K562 (cell line): ENCODE results near the gene COX20. TPM values are rescaled to one million over a fixed set of nuclear protein-coding genes. Genes with fewer than 3 reads are reported as not detected.

Experiments
- ARID3A ChIP-seq: IDR thresholded peaks from 2 replicates; pipeline ENCODE4 v1.6.1; 2012; ENCODE audit warnings: low read depth, low read length, improper control_type of control experiment, borderline replicate concordance
- CXXC5 ChIP-seq: fragments of 250-450 bp; sonication (Bioruptor Pico); IDR thresholded peaks from 2 replicates; pipeline ENCODE4 v1.8.0; 2022; ENCODE audit warnings: inconsistent platforms, mild to moderate bottlenecking, moderate library complexity
- HNRNPH1 ChIP-seq: fragments of 200-400 bp; formaldehyde crosslinking; optimal IDR thresholded peaks from 2 replicates; pipeline ENCODE3; 2017; ENCODE audit warnings: low read depth, mild to moderate bottlenecking, low read length, moderate library complexity
- TAF7 ChIP-seq: fragments of 450-650 bp; IDR thresholded peaks from 2 replicates; pipeline ENCODE4 v1.6.1; 2016; ENCODE audit warnings: missing genetic modification characterization, missing compliant biosample characterization
- UBTF ChIP-seq, 2 experiments: IDR thresholded peaks; 2 replicates each; pipeline ENCODE4 v1.6.1; 2012; ENCODE audit warnings: improper control_type of control experiment in 2 of 2, low read depth in 2 of 2, low read length in 2 of 2, borderline replicate concordance in 1 of 2
- ZBTB40 ChIP-seq, 2 experiments: fragments of 450-650 bp in 1 of 2; sonication (generic) in 1 of 2; formaldehyde crosslinking in 1 of 2; IDR thresholded peaks; 2 replicates each; pipeline versions ENCODE4 v1.7.1 to v1.9.0; 2016 to 2022; ENCODE audit warnings: inconsistent platforms in 1 of 2, mild to moderate bottlenecking in 1 of 2, missing genetic modification reagents in 1 of 2
- ZNF696 ChIP-seq: fragments of 250-450 bp; sonication (Bioruptor Pico); conservative IDR thresholded peaks from 2 replicates; pipeline ENCODE4 v1.4.0; 2020; ENCODE audit warnings: mild to moderate bottlenecking, moderate library complexity
- polyA plus RNA-seq, 8 experiments: library from polyadenylated mRNA; depleted of rRNA in 4 of 8; stranded (reverse) in 5 of 8; unstranded in 3 of 8; fragments of >200 nt; fragmentation: Nextera tagmentation in 2 of 8; fragmentation: Illumina TruSeq in 1 of 8; extraction: Ambion mirVana in 2 of 8; extraction: Trizol in 1 of 8; gene quantifications; 2 replicates each; pipeline versions ENCODE4 v1.2.1 to v1.2.3, GENCODE V29; 2011 to 2014; ENCODE audit warnings: inconsistent platforms in 1 of 8, missing spikeins in 1 of 8
- total RNA-seq, 7 experiments: library from RNA; depleted of rRNA in 6 of 7; stranded (reverse); fragments of >200 nt in 6 of 7; fragmentation: Illumina TruSeq in 2 of 7; extraction: Trizol in 2 of 7; gene quantifications; 2 replicates each; pipeline versions ENCODE4 v1.2.1 to v1.2.3, GENCODE V29; 2011 to 2021; ENCODE audit warnings: low replicate concordance in 1 of 7
- TF ChIP-seq, protein P1 (sequence below): sonication (generic); formaldehyde crosslinking; IDR thresholded peaks from 2 replicates; pipeline ENCODE4 v1.8.1; 2022; ENCODE audit warnings: missing genetic modification reagents

COX20 gene
- total and polyA plus RNA-seq, 9 of the 15 experiments (the other 6 are each of a cell fraction or from before 2014, with no cell fraction given): 41.5 to 192 (median 84.3) TPM

- TF ChIP-seq, protein P1, sequence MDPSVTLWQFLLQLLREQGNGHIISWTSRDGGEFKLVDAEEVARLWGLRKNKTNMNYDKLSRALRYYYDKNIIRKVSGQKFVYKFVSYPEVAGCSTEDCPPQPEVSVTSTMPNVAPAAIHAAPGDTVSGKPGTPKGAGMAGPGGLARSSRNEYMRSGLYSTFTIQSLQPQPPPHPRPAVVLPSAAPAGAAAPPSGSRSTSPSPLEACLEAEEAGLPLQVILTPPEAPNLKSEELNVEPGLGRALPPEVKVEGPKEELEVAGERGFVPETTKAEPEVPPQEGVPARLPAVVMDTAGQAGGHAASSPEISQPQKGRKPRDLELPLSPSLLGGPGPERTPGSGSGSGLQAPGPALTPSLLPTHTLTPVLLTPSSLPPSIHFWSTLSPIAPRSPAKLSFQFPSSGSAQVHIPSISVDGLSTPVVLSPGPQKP (CRISPR knock-in tag): no peak
- no peak for TF ChIP-seq ZNF696 (CRISPR knock-in tag)
- peak; percentile 2; the same call in 1 of the 2 replicates for TF ChIP-seq ARID3A
- peak; percentile 80 for TF ChIP-seq CXXC5 (CRISPR knock-in tag)
- TF ChIP-seq ZBTB40 (IDR thresholded peaks at IDR 0.05): peak; percentile 35; the same call in 1 of the 2 replicates
- TF ChIP-seq ZBTB40 (CRISPR knock-in tag; IDR thresholded peaks at IDR 0.05): no peak
- TF ChIP-seq TAF7: peak; percentile 90; the same call in 1 of the 2 replicates
- no peak; a peak in 1 of 4 replicates for TF ChIP-seq UBTF (IDR thresholded peaks at IDR 0.05; ENCODE audit: borderline replicate concordance in 1 of 2, low read depth in 2 of 2, low read length in 2 of 2)
- TF ChIP-seq HNRNPH1: no peak
Observed at GRCh38 chr1:244834543-244835275, 749 bp upstream of the COX20 start (continued).
